ENCODE measurements around the gene CFHR2.

- TF ChIP-seq ATF6 (CRISPR knock-in tag; IDR thresholded peaks at IDR 0.05) (no peak), CTCF (IDR thresholded peaks at IDR 0.05) (no peak), ZSCAN18 (CRISPR knock-in tag; IDR thresholded peaks at IDR 0.05) (no peak), E2F4 (CRISPR knock-in tag; IDR thresholded peaks at IDR 0.05; ENCODE audit: borderline replicate concordance, low read depth) (no peak), ESRRA (CRISPR knock-in tag; IDR thresholded peaks at IDR 0.05; ENCODE audit: borderline replicate concordance) (no peak), USF2 (CRISPR knock-in tag; IDR thresholded peaks at IDR 0.05) (no peak), JUN (CRISPR knock-in tag; IDR thresholded peaks at IDR 0.05) (no peak)
Measured at GRCh38 chr1:196977278-196977677, 33.7 kb downstream of the CFHR2 start, which contains the start of gene CFHR5.
